ENCODE measurements around the gene SMTNL1. TPM values are rescaled to one million over a fixed set of nuclear protein-coding genes. Genes with fewer than 3 reads are reported as not detected.

The SMTNL1 gene
- polyA plus RNA-seq, 1 of the 3 experiments (the other 2 are of a cell fraction): not detected

DNA sequence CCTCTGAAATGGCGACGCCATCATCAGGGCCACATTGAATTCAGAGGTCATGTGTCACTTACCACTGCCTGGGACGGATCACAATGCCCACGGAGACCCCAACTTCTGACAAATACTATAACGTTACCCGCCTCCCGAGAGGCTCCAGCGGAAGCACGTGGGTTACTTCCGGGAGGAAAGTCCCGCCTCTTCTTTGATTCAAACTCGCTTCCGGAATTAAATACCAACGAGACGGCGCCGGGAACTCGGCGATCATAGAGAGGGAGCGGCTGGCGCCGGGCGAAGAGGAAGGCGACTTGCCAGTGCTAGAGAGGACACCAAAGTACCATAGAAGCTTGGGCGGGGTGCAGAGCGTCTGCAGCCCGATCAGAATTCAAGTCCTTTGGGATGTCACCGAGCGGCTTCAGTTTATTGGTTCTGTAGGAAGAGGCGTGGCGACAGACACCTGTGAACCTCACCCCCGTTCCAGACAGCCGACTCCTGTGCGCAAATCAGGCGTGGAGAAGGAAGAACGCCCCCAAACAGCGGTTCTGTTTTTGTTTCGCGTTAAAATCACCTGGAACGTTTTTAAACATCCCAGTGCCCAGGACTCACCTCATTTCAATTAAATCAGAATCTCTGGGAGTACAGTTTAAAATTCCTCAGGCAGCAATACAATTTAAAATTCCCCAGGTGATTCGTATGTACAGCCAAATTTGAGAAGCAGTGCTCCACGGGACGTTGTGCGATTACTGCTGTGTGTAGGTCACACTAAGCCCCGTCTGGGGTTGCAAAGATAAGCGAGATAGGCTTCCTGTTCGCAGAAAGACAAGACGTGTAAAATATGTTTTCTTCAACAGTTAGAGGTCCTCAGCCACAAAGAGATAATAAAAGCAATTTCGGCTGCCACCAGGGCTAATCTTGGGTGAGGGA, 6.5 kb upstream of the SMTNL1 start, which contains the start of gene TIMM10:
TSS of gene TIMM10 (minus strand) at position 159 of the 912 bp plus-strand sequence. CDS start 565 bp downstream, outside the sequence.
- 1% methylated on average over 46 of the region's 49 CpGs for WGBS (ENCODE audit: low lambda C conversion rate)
- POLR2A ChIA-PET: interaction anchor here (0.6 to 1.2 kb wide), 3 partner anchors 35 to 101 kb away, joined by 3 to 4 read pairs (median 3); no protein-coding TSS in a partner anchor
- TF ChIP-seq, protein P1, sequence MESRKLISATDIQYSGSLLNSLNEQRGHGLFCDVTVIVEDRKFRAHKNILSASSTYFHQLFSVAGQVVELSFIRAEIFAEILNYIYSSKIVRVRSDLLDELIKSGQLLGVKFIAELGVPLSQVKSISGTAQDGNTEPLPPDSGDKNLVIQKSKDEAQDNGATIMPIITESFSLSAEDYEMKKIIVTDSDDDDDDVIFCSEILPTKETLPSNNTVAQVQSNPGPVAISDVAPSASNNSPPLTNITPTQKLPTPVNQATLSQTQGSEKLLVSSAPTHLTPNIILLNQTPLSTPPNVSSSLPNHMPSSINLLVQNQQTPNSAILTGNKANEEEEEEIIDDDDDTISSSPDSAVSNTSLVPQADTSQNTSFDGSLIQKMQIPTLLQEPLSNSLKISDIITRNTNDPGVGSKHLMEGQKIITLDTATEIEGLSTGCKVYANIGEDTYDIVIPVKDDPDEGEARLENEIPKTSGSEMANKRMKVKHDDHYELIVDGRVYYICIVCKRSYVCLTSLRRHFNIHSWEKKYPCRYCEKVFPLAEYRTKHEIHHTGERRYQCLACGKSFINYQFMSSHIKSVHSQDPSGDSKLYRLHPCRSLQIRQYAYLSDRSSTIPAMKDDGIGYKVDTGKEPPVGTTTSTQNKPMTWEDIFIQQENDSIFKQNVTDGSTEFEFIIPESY (IDR thresholded peaks at IDR 0.05; ENCODE audit: borderline replicate concordance, low read depth): peak; percentile 68; the same call in 1 of the 2 replicates
- TF ChIP-seq SIN3A (IDR thresholded peaks at IDR 0.05; ENCODE audit: borderline replicate concordance, low read depth, low read length): peak; percentile 98
- TF ChIP-seq, protein P2, sequence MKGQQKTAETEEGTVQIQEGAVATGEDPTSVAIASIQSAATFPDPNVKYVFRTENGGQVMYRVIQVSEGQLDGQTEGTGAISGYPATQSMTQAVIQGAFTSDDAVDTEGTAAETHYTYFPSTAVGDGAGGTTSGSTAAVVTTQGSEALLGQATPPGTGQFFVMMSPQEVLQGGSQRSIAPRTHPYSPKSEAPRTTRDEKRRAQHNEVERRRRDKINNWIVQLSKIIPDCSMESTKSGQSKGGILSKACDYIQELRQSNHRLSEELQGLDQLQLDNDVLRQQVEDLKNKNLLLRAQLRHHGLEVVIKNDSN (IDR thresholded peaks at IDR 0.05; ENCODE audit: borderline replicate concordance, low read depth): peak; percentile 84
- peak; percentile 98 for TF ChIP-seq MXI1 (IDR thresholded peaks at IDR 0.05; ENCODE audit: low read depth, low read length)
- TF ChIP-seq, protein P3, sequence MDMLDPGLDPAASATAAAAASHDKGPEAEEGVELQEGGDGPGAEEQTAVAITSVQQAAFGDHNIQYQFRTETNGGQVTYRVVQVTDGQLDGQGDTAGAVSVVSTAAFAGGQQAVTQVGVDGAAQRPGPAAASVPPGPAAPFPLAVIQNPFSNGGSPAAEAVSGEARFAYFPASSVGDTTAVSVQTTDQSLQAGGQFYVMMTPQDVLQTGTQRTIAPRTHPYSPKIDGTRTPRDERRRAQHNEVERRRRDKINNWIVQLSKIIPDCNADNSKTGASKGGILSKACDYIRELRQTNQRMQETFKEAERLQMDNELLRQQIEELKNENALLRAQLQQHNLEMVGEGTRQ (IDR thresholded peaks at IDR 0.05; ENCODE audit: borderline replicate concordance, low read depth, low read length): no peak; the same call in 1 of the 2 replicates
- no peak for TF ChIP-seq NRF1 (IDR thresholded peaks at IDR 0.05; ENCODE audit: low read depth, low read length)
- peak; percentile 65 for TF ChIP-seq TAF1 (IDR thresholded peaks at IDR 0.05; ENCODE audit: borderline replicate concordance, low read depth, low read length)
- no peak for TF ChIP-seq SMC3 (IDR thresholded peaks at IDR 0.05; ENCODE audit: low read depth, low read length)
- TF ChIP-seq RXRA (IDR thresholded peaks at IDR 0.05; ENCODE audit: borderline replicate concordance, low read depth): no peak
- peak; percentile 93 for TF ChIP-seq ELF1 (IDR thresholded peaks at IDR 0.05)
- TF ChIP-seq, protein P4, sequence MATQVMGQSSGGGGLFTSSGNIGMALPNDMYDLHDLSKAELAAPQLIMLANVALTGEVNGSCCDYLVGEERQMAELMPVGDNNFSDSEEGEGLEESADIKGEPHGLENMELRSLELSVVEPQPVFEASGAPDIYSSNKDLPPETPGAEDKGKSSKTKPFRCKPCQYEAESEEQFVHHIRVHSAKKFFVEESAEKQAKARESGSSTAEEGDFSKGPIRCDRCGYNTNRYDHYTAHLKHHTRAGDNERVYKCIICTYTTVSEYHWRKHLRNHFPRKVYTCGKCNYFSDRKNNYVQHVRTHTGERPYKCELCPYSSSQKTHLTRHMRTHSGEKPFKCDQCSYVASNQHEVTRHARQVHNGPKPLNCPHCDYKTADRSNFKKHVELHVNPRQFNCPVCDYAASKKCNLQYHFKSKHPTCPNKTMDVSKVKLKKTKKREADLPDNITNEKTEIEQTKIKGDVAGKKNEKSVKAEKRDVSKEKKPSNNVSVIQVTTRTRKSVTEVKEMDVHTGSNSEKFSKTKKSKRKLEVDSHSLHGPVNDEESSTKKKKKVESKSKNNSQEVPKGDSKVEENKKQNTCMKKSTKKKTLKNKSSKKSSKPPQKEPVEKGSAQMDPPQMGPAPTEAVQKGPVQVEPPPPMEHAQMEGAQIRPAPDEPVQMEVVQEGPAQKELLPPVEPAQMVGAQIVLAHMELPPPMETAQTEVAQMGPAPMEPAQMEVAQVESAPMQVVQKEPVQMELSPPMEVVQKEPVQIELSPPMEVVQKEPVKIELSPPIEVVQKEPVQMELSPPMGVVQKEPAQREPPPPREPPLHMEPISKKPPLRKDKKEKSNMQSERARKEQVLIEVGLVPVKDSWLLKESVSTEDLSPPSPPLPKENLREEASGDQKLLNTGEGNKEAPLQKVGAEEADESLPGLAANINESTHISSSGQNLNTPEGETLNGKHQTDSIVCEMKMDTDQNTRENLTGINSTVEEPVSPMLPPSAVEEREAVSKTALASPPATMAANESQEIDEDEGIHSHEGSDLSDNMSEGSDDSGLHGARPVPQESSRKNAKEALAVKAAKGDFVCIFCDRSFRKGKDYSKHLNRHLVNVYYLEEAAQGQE (IDR thresholded peaks at IDR 0.05; ENCODE audit: low read depth, low read length): no peak
- peak; percentile 82 for TF ChIP-seq POLR2AphosphoS5 (IDR thresholded peaks at IDR 0.05; ENCODE audit: low read depth, low read length)
- no peak for TF ChIP-seq EZH2phosphoT487 (IDR thresholded peaks at IDR 0.05; ENCODE audit: borderline replicate concordance, low read depth)
- TF ChIP-seq JUND (IDR thresholded peaks at IDR 0.05): no peak
- TF ChIP-seq FOXM1 (IDR thresholded peaks at IDR 0.05; ENCODE audit: low read depth): no peak
- TF ChIP-seq GATA2 (CRISPR knock-in tag; IDR thresholded peaks at IDR 0.05): no peak
- TF ChIP-seq GABPA (IDR thresholded peaks at IDR 0.05; ENCODE audit: low read depth): peak; percentile 93
- peak; percentile 34; the same call in 1 of the 2 replicates for TF ChIP-seq YY1 (IDR thresholded peaks at IDR 0.05; ENCODE audit: low read depth)
- peak in 1 of 2 experiments; percentile 33; a peak in 1 of 4 replicates for TF ChIP-seq EP300 (IDR thresholded peaks at IDR 0.05; ENCODE audit: borderline replicate concordance in 1 of 2, low read depth in 1 of 2, low read length in 1 of 2)
- TF ChIP-seq TEAD4 (IDR thresholded peaks at IDR 0.05; ENCODE audit: borderline replicate concordance, insufficient read depth): no peak
- no peak for TF ChIP-seq FOSL2 (IDR thresholded peaks at IDR 0.05; ENCODE audit: borderline replicate concordance, low read depth)
- TF ChIP-seq RCOR1 (IDR thresholded peaks at IDR 0.05; ENCODE audit: low read length): 0 out of 2 replicates have a peak, but pooled peaks have one; percentile 37
- TF ChIP-seq NFIC (IDR thresholded peaks at IDR 0.05; ENCODE audit: borderline replicate concordance): no peak
- TF ChIP-seq MEF2A (IDR thresholded peaks at IDR 0.05; ENCODE audit: borderline replicate concordance, low read depth): no peak
- TF ChIP-seq RFX5 (IDR thresholded peaks at IDR 0.05; ENCODE audit: low read length): peak; percentile 79; the same call in 1 of the 2 replicates
- peak; percentile 42; the same call in 1 of the 2 replicates for TF ChIP-seq TCF12 (IDR thresholded peaks at IDR 0.05)

More for the DNA sequence above, 6.5 kb upstream of the SMTNL1 start, which contains the start of gene TIMM10:
- Histone ChIP-seq H3K9me2 (no peaks in the 10 kb centered on the region), H3K4me2 (peak within 1 kb of the TSS; percentile 91), H3K9ac (peak within 1 kb of the TSS; percentile 82), H3K36me3 (replicated peaks in 1 of 2; ENCODE audit: control insufficient read depth in 1 of 2, insufficient read depth in 2 of 2, low read length in 1 of 2) (peaks cover 0 to 12% of the 10 kb centered on the region in 2 experiments), H3K27ac (ENCODE audit: low read depth in 2 of 2, low read length in 1 of 2) (peak within 1 kb of the TSS; percentile 11 to 71; a peak in 3 of 4 replicates), H3K27me3 (ENCODE audit: insufficient read depth) (no peaks in the 10 kb centered on the region), H3K4me1 (ENCODE audit: control insufficient read depth in 1 of 2, insufficient read depth in 2 of 2, low read depth in 1 of 2, low read length in 1 of 2) (peaks cover 0 to 9% of the 10 kb centered on the region in 2 experiments; a peak in 2 of 4 replicates), H4K20me1 (ENCODE audit: insufficient read depth) (no peaks in the 10 kb centered on the region; the same call in 1 of the 2 replicates), H2AFZ (ENCODE audit: low read depth) (peak within 1 kb of the TSS; percentile 94), H3F3A (replicated peaks; ENCODE audit: insufficient read depth) (no peaks in the 10 kb centered on the region), H3K4me3 (ENCODE audit: low read depth in 2 of 2, low read length in 1 of 2) (peak within 1 kb of the TSS; percentile 83 to 95), H3K9me3 (no peaks in the 10 kb centered on the region), H3K79me2 (ENCODE audit: insufficient read depth) (peaks cover 22% of the 10 kb centered on the region)
- CTCF ChIA-PET: interaction anchor here (1.3 to 14.1 kb wide), 8 partner anchors 15 to 181 kb away, joined by 3 to 517 read pairs (median 6); partner anchors contain the start of genes RTN4RL2, SLC43A1 and UBE2L6
- peak; percentile 88 for DNase-seq

Measured in SK-N-SH (cell line).